K562 (cell line): ENCODE results near the gene CDC45. TPM values are rescaled to one million over a fixed set of nuclear protein-coding genes. Genes with fewer than 3 reads are reported as not detected.

ENCODE experiments used
- BRD4 ChIP-seq: fragments of 200-600 bp; sonication (generic); IDR thresholded peaks from 2 replicates; pipeline ENCODE4 v1.6.1; 2017; ENCODE audit warnings: inconsistent platforms
- CBFA2T3 ChIP-seq: fragments of 450-650 bp; IDR thresholded peaks from 2 replicates; pipeline ENCODE4 v1.6.1; 2017
- CC2D1A ChIP-seq: fragments of 450-650 bp; IDR thresholded peaks from 2 replicates; pipeline ENCODE4 v1.6.1; 2017; ENCODE audit warnings: mild to moderate bottlenecking
- JUND ChIP-seq, 2 experiments: IDR thresholded peaks; 2 replicates in 1 of 2; 3 replicates in 1 of 2; pipeline ENCODE4 v1.6.1; 2011; ENCODE audit warnings: borderline replicate concordance in 2 of 2, low read depth in 2 of 2, low read length in 2 of 2, improper control_type of control experiment in 1 of 2, missing biosample characterization in 1 of 2, missing genetic modification characterization in 1 of 2, missing genetic modification reagents in 1 of 2
- RBFOX2 ChIP-seq: fragments of 200-400 bp; formaldehyde crosslinking; IDR thresholded peaks from 2 replicates; pipeline ENCODE4 v1.6.1; 2017; ENCODE audit warnings: low read depth, mild to moderate bottlenecking, low read length, moderate library complexity
- ZKSCAN1 ChIP-seq: fragments of 150-350 bp; IDR thresholded peaks from 2 replicates; pipeline ENCODE4 v1.6.1; 2016; ENCODE audit warnings: low read depth, low read length
- ZNF316 ChIP-seq: fragments of 450-650 bp; IDR thresholded peaks from 2 replicates; pipeline ENCODE4 v1.6.1; 2016
- ZNF584 ChIP-seq: fragments of 200-800 bp; sonication (Bioruptor generic); IDR thresholded peaks from 2 replicates; pipeline ENCODE4 v1.6.1; 2016; ENCODE audit warnings: low read depth, mild to moderate bottlenecking, missing genetic modification characterization, missing compliant biosample characterization
- polyA plus RNA-seq, 8 experiments: library from polyadenylated mRNA; depleted of rRNA in 4 of 8; stranded (reverse) in 5 of 8; unstranded in 3 of 8; fragments of >200 nt; fragmentation: Nextera tagmentation in 2 of 8; fragmentation: Illumina TruSeq in 1 of 8; extraction: Ambion mirVana in 2 of 8; extraction: Trizol in 1 of 8; gene quantifications; 2 replicates each; pipeline versions ENCODE4 v1.2.1 to v1.2.3, GENCODE V29; 2011 to 2014; ENCODE audit warnings: inconsistent platforms in 1 of 8, missing spikeins in 1 of 8
- total RNA-seq, 7 experiments: library from RNA; depleted of rRNA in 6 of 7; stranded (reverse); fragments of >200 nt in 6 of 7; fragmentation: Illumina TruSeq in 2 of 7; extraction: Trizol in 2 of 7; gene quantifications; 2 replicates each; pipeline versions ENCODE4 v1.2.1 to v1.2.3, GENCODE V29; 2011 to 2021; ENCODE audit warnings: low replicate concordance in 1 of 7
- TF ChIP-seq, protein P1 (sequence below): fragments of 450-650 bp; IDR thresholded peaks from 2 replicates; pipeline ENCODE4 v1.6.1; 2017; ENCODE audit warnings: mild to moderate bottlenecking, moderate library complexity

The CDC45 gene
- total and polyA plus RNA-seq, 9 of the 15 experiments (the other 6 are each of a cell fraction or from before 2014, with no cell fraction given): 251 to 580 (median 410) TPM

DNA sequence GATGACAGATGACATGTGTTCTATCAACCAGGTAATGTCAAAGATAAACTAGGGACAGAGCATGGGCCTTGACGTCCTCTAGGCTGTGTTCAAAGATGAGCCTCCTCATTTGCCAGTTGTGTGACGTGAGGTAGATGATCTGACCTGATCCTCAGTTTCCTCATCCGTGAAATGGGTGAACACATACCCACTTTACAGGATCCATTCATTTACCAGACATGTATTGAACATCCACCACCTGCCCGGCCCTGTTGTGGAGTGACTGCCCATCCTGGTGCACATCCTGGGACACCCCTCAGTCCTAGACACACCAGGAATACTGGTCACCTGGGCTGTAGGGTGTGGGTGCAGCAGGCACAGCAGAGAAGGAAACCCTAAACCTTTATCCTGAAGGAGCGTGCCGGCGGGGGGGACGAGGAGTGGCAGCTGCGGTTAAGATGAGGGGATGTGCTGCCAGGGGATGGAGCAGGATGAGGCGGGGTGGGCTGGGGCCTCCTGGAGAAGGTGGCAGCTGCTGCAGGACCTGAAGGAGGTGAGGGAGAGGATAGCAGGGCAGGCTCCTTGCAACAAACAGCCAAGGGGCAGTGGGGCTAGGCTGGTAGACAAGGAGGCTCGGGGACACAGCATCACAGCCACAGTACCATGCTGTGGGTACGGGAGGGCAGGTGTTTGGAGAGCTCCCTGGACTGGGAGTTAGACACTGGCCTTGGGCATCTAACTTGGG, 36.1 kb downstream of the CDC45 start (continued):
- TF ChIP-seq, protein P1, sequence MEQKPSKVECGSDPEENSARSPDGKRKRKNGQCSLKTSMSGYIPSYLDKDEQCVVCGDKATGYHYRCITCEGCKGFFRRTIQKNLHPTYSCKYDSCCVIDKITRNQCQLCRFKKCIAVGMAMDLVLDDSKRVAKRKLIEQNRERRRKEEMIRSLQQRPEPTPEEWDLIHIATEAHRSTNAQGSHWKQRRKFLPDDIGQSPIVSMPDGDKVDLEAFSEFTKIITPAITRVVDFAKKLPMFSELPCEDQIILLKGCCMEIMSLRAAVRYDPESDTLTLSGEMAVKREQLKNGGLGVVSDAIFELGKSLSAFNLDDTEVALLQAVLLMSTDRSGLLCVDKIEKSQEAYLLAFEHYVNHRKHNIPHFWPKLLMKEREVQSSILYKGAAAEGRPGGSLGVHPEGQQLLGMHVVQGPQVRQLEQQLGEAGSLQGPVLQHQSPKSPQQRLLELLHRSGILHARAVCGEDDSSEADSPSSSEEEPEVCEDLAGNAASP: no peak
- peak; percentile 20; the same call in 1 of the 2 replicates for TF ChIP-seq ZKSCAN1
- TF ChIP-seq CC2D1A: no peak
- TF ChIP-seq ZNF584: no peak
- TF ChIP-seq BRD4: no peak
- TF ChIP-seq CBFA2T3: no peak
- no peak for TF ChIP-seq JUND (IDR thresholded peaks at IDR 0.05; ENCODE audit: borderline replicate concordance, low read depth, low read length)
- TF ChIP-seq JUND (tag; IDR thresholded peaks at IDR 0.05; ENCODE audit: borderline replicate concordance, low read depth, low read length): no peak
- TF ChIP-seq ZNF316: no peak
- TF ChIP-seq RBFOX2: peak; percentile 33; the same call in 1 of the 2 replicates
